Bladder microvascular endothelial cell (primary cell): ENCODE results near the gene SLMAP. TPM values are rescaled to one million over a fixed set of nuclear protein-coding genes. Genes with fewer than 3 reads are reported as not detected.

Source experiments
- total RNA-seq: library from RNA; depleted of rRNA; stranded (reverse); fragments of >200 nt; gene quantifications from 2 replicates; pipeline ENCODE4 v1.2.3, GENCODE V29; 2014

The SLMAP gene, protein sequence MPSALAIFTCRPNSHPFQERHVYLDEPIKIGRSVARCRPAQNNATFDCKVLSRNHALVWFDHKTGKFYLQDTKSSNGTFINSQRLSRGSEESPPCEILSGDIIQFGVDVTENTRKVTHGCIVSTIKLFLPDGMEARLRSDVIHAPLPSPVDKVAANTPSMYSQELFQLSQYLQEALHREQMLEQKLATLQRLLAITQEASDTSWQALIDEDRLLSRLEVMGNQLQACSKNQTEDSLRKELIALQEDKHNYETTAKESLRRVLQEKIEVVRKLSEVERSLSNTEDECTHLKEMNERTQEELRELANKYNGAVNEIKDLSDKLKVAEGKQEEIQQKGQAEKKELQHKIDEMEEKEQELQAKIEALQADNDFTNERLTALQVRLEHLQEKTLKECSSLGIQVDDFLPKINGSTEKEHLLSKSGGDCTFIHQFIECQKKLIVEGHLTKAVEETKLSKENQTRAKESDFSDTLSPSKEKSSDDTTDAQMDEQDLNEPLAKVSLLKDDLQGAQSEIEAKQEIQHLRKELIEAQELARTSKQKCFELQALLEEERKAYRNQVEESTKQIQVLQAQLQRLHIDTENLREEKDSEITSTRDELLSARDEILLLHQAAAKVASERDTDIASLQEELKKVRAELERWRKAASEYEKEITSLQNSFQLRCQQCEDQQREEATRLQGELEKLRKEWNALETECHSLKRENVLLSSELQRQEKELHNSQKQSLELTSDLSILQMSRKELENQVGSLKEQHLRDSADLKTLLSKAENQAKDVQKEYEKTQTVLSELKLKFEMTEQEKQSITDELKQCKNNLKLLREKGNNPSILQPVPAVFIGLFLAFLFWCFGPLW
- 25.3 and 44.2 TPM in 2 replicates for total RNA-seq

DNA sequence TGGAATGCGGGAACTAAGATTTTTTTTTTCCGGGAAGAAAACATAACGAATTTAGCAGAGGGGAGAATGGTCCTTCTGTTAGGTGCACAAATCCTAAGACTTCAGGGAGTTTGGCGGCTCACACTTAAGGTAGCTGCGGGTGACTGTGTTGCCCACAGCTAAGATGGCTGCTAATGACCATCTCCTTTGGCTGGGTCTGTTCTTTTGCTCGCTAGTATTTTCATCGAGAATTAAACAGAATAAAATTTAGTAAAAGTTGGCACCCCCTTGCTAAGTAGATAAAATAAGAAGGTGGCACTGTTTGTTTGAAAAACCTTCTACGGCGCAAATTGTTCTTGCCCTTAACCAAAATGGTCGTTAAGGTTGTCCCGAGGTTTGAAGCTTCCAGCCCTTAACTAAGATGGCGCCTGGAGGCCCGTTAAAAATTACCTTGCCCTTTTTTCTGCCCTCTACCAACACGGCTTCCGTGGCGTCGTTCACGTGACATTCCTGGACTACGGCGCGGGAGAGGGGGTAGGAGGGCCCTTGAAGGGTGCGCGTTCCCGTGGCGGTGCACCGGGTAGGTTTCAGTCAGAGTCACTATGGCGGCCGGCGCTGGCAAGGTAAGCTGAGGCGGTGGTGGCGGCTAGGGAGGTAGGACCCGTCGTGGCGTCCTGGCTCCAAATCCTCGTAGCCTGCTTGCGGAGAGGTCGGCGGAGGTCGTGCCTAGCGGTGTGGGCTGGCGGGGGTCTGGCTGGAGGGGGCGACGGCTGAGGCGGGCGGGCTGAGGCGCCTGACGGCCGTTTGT lies at the start of gene SLMAP:
TSS of gene SLMAP (plus strand) at position 569 of the 787 bp plus-strand sequence. CDS start 1,343 bp downstream, outside the sequence.

Other genes with a start within 250 kb of the SLMAP start
- gene DNAH12, start 212.0 kb upstream of the SLMAP start, total RNA-seq: under 0.01 and 0.16 TPM in 2 replicates
- 9.4 and 23.3 TPM in 2 replicates for gene PDE12, start 200.0 kb upstream of the SLMAP start, total RNA-seq
- gene ARF4, start 159.0 kb upstream of the SLMAP start, total RNA-seq: 88.4 and 164 TPM in 2 replicates
- gene DENND6A, start 63.2 kb upstream of the SLMAP start, total RNA-seq: 17.2 and 22.7 TPM in 2 replicates